Stimulated activated CD8-positive, alpha-beta memory T cell treated with anti-CD3 and anti-CD28 coated beads, Interleukin-4, amount 100 ng/mL, for 1 hour (primary cell): ENCODE measurements around the gene B4GALNT4.
A peak's percentile ranks its signal among the peaks of the same experiment; 100 is the strongest.
"Not testable (repeated sequence)": the region's sequence is repeated elsewhere in the genome, so short reads cannot be mapped to it uniquely, and the experiment has no call there.

Source experiments
- DNase-seq, 2 donors: peaks; one replicate each; pipeline ENCODE4 v3.0.0-alpha.2; 2020; ENCODE audit warnings: low read depth in 2 of 2, low spot score in 1 of 2

The B4GALNT4 gene

DNA sequence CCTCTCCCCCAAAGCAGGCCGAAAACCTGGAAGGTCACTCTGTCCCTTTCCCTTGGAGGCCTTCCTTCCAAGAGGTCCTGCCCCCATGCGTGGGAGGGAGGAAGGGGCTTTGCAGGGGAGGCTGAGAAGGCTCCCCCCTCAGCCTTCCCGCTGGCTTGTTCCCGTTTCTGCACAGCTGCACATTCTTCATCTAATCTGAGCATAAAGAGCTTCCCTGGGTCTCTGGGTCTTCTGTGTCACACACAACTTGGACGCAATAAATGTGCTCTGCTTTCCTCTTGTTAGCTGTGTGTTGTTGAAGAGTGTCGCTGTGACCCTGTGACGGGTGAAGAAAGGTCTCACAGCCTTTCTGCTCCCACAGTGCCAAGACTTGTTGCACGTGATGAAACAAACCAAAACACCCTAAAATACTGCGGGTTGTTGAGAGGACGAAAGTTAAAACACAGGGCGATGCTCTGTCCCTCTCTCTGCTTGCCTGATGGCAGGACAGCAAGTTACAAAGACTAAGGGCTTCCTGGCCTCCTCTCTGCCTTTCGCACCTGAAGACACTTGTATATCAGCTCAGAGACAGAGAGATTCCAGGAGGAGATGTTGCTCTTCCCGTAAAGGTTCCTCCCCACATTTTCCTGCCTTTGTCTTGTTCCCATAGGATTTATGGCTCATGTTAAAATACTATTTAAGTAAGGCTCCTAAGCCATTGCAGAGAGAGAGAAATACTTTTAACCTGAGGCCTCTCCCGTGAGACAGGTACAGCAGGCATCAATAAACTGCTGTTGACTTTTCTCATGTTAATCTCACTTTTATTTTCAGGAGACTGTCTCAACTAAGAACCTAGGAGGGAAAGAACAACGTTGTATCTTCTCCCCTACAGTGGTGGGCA is 33.3 kb upstream of the B4GALNT4 start:
- DNase-seq: no peak

DNA sequence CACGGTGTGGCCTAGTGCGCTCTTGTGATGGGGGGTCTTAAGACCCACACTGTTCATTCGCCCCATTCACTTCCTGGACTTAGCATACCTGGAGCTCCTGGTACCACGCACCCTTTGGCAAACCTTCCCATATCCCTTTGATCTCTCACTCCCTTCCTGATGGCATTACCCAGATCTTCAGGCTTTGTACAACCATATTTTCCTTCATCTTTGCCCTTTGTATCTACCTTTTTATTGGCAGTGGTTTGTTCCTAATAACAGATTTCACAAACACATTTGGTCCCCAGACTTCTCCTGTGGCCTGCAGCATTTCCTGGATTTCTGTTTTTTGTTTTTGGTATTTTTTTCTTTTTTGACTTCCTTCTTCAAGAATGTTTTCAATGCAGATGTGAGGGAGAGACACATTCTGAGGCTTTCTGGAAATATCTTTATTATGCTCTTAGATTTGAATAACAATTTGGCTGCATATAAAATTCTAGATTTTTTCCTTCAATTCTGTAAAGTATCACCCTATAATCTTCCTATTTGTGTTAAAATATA is 32.6 kb upstream of the B4GALNT4 start:
- DNase-seq: no peak

DNA sequence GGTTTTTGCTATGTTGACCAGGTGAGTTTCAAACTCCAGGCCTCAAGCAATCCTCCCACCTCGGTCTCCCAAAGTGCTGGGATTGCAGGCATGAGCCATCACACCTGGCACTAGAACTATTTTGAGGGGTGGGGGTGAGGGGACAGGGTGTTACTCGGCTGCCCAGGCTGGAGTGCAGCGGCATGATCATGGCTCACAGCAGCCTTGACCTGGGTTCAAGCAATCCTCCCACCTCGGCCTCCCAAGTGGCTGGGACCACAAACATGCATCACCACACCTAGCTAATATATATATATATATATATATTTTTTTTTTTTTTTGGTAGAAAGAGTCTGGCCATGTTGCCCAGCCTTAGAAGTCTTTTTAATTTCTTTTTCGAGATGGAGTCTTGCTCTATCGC is 31.6 kb upstream of the B4GALNT4 start:
- DNase-seq: no peak

DNA sequence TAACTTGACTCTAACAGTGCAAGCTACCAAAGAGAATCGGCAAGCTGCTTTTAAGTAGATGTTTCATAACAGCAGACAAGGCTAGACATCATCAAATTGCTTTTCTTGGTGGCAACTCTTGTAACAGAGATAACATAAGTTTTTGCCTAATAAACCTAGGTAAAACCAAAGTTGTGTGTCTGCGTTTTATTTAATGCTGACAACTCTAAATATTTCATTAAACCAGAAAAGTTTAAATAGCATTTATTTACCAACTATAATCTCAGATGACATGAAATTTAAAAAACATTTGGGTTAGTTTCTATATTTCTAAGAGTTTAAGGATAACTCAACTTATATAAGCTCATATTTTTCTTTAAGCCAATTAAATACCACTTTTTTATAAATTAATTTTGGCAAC is 29.3 kb upstream of the B4GALNT4 start:
- DNase-seq: no peak

DNA sequence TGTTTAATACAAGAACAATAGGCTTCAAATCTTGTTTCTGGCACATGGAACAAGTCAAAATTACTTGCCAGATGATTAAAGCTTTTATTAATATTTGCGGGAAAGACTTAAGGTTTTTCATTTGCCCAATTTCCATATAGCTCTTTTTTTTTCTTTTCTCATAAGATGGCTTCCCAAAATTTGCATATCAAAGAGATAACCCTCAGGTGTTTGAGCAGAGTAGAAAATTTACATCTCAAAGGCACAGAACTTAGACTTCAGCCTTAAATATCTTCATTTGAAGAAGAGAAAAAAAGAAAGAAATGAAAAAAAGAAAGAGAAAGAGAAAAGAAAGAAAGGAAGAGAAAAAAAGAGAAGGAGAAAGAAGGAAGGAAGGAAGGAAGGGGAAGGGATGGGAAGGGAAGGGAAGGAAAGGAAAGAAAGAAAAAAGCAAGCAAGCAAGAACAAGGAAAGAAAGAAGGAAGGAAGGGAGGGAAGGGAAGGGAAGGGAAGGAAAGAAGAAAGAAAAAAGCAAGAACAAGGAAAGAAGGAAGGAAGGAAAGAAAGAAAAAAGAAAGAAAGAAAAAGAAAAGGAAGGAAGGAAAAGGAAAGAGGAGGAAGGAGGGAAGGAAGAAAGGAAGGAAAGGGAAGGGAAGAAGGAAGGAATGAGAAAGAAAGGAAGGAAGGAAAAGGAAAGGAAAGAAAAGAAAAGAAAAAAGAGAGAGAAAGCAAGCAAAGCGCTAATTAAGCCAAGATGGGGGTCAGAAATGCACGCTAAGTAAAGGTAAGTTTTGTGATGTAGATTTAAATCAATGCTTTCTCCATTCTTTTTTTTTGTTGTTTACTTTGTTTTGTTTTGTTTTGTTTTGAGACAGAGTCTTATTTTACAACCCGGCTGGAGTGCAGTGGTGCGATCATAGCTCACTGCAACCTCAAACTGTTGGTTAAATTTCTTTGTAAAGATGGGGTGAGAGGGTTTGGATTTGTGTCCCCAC is 28.5 kb upstream of the B4GALNT4 start:
- no peak for DNase-seq

DNA sequence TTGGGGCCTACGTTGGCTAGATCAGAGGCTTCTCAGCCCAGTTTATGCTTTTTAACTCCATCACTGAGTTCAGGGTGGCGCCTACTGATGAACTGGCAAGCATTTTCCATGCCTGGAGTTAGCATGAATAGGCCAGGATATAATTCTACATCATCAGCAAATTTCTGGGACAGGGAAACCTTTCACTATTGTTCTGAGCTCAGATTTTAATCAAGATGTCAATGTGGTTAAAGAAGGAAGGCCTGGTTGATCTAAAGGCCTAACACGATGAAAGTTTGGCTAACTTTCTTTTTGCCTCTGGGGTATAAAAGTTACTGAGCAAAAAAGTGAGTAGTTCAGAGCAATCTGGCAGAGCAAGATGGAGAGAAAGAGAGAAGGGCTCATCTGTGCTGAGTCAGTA is 27.0 kb upstream of the B4GALNT4 start:
- no peak for DNase-seq

DNA sequence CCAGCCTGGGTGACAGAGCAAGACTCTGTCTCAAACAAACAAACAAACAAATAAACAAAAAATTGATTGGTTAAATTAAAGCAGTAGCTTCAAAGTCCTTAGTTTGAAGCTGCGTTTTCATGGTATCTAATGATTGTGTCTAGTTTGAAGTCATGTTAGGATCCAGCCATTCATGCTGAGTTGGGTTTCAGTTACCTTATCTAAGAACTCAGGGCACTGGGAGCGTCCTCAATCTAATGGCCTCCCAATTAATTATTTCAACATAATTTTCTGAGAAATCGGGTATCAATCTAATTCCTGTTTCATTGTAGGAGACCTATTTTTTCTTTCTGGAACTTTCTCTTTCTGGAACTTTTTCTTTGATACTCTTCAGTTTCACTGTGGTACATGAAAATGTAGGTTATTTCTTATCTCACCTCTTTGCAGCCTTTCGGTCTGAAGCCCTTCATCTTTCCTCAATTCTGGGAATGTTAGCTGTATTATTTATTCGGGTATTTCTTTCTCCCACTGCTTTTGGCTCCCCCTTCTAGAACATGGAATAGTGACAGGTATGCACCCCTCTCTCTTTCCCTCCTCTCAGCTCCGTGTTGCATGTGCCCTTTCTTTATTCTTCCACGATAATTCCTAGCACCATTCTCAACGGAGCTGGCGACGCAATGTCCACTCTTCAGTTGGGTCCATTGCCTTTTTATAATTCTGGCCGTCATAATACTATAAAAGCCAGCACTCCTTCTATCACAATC is 24.3 kb upstream of the B4GALNT4 start:
- DNase-seq: no peak

DNA sequence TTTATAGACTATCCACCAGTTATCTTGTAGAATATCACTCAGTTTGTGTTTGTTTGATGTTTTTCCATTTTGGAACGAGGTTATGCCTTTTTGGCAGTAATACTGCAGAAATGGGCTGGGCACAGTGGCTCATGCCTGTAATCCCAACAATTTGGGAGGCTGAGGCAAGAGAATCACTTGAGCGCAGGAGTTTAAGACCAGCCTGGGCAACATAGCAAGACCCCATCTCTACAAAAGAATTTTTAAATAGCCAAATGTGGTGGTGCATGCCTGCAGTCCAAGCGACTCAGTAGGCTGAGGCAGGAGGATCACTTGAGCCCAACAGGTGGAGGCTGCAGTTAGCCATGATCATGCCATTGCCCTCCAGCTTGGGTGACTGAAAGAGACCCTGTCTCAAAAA is 22.8 kb upstream of the B4GALNT4 start:
- DNase-seq: no peak

DNA sequence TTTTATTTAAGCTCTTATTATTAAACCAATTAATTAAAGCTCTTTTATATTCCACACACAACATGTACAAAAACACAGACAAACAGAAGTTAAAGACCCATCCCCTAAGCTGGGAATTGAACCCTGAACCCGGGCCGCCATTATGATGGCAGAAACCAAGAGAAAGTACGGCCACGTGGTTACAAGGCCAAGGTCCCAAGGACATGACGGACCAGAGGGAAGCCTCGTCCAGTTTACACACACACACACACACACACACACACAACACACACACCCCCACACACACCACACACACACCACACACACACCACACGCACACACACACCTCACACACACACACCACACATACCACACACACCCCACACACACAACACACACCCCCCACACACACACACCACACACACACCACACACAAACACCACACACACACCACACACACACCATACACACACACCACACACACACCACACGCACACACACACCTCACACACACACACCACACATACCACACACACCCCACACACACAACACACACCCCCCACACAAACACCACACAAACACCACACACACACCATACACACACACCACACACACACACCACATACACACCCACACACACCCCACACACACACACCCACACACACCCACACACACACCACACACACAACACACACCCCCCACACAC is 19.9 kb upstream of the B4GALNT4 start:
- not testable (repeated sequence) for DNase-seq

DNA sequence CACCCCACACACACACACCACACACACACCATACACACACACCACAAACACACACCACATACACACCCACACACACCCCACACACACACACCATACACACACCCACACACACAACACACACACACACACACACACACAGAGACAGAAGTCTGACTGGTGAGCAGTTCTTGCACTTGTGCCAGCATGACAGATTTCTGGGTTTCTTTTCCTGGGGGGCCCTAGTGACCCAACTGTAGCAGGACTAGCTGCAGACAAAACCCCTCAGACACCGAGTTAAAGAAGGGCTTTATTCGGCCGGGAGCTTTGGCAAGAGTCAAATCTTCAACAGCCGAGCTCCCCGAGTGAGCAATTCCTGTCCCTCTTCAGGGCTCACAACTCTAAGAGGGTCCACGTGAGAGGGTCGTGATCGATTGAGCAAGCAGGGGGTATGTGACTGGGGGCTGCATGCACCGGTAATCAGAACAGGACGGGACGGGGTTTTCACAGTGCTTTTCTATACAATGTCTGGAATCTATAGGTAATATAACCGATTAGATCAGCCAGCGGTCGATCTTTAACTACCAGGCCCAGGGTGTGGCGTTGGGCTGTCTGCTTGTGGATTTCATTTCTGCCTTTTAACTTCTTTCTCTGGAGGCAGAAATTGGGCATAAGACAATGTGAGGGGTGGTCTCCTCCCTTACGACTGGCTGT is 19.1 kb upstream of the B4GALNT4 start:
- not testable (repeated sequence) for DNase-seq

DNA sequence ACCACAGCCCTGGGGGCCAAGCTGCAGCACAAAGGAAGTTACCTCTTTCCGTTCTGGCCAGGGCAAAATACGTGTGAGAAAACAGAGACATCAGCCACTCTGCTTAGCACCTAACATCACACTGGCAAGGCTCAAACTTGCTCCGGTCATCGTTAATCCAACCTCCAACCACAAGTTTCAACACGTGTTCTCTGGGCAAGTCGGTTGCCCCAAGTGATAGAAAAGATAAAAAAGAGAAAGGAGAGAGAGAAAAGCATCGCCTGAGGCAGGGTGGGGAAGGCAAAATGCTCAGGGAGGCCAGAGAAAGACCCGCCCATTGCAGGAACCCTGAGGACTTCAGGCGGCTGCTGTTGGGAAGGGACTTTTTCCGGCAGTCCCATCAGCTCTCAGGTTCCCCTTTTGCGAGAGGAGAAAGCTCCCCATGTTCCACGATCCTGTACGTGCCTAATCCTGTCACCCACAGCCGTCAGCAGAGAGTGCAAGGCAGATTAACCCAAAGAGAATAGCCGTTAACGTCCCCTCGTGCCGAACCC is 18.5 kb upstream of the B4GALNT4 start:
- no peak for DNase-seq

DNA sequence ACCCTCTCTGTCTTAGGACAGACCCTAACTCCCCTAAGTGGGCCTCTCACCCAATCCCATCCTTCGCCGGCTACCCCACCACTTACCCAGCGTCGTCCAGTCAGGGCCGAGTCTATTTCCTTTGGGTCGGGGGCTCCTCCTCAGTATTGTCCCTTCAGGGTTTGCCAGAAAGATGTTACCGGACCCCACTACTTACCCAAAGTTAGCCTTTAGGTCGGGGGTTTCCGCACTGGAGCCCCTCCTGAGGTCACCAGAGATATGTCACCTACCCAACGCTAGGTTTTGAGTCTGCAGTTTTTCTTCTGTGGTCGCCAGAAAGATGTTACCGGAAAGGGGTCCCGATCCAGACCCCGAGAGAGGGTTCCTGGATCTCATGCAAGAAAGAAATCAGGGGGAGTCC is 17.9 kb upstream of the B4GALNT4 start:
- DNase-seq: no peak

DNA sequence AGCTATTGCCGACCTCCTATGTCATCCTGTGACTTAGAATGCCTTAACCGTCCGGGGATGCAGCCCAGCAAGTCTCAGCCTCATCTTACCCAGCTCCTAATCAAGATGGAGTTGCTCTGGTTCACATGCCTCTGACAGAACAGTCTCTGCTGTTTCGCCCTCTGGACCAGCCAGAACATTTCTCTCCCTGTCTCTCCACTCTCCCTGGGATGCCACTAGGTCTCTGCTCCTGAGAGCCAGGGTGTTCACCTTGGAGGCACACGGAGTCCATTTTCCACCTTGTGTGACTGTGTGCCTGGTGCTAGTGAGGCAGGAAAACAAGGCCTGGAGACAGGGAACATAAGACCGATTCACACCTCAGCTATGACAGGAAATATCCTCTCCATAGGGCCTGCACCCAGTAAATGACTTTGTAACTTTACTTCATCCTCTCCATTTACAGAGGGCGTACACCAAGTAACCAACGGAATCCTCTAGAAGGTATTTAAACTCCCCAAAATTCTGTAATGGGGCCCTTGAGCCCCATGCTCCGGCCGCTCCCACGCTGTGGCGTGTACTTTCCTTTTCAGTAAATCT is 16.8 kb upstream of the B4GALNT4 start:
- no peak for DNase-seq

DNA sequence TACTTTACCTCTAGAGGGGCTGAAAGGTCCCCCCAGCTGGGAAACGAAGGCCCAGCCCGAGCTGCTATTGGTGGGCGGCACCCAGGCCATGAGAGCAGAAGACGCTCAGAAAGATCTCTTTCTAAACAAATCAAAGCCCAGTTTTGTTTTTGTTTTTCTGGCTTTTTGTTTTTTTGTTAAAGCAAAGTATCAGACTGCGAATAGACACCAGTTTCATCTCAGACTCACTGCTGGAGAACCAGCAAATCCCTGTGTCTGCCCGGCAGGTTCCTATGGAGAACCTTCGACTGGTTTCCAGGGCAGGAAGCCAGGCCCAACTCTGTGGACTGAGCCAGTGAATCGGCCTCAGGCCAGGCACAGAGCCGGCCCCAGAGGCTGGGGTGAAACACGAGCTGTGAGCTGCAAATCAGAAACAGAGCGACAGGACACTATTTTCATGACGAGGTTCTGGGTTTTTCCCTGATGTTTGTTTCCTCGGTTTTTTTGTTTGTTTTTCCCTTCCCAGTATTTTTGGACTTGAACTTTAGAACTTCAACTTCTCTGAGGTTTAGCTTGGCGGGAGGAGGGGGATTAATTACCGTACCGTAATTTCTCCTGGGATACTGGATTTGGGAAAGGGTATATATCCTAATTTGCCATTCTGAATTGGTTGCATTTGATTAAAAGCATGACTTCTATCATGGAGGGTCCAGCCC is 16.0 kb upstream of the B4GALNT4 start:
- no peak for DNase-seq

DNA sequence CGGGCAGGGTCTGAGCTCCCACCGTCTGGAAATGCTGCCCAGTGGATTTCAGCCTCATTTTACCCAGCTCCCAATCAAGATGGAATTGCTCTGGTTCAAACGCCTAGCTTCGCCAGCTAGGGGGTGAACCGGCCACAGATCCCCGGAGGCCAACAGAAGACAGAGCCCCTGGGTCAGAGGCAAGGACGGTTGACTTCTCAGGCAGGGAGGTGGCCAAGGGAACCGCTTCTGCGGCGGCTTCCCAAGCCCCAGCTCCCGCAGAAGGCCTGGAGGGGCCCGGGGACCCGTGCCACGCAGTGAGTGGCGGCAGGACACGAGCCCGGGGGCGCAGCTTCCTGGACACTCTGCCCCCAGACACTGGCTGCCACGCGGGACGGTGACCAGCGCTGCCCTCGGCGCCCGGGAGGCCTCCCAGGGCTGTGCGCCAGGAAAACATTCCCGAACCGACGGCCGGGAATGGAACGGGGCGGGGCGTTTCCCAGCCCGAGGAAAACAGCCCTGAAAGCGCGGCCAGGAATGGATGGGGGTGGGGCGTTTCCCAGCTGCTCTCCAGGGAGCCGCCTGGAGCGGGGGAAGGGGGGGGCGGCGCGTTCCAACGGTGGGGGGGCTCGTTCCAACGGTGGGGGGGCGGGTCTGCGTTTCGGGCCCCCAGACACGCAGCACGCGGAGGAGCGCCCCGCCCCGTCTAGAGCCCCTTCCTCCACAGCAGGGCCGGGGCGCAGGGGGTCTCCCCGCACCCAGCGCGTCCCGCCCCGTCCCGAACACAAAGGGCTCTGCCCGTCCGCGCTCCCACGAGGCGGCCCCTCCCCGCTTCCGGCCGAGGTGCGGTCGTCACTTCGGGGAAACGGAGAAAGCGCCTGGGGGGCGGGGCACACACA is 13.5 kb upstream of the B4GALNT4 start:
- DNase-seq: peak; percentile 54 to 78

DNA sequence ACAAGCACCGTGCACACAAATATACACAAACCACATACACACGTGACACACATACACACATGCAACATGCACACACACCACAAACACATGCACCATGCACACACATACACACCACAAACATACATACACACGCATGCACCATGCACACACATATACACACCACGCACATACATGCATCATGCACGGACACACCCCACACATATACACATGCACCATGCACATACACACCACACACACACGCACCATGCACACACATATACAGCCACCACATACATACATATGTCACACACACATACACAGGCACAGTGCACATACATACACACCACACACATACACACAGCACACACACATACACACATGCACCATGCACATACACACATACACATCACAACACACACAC is 12.7 kb upstream of the B4GALNT4 start:
- no peak for DNase-seq

DNA sequence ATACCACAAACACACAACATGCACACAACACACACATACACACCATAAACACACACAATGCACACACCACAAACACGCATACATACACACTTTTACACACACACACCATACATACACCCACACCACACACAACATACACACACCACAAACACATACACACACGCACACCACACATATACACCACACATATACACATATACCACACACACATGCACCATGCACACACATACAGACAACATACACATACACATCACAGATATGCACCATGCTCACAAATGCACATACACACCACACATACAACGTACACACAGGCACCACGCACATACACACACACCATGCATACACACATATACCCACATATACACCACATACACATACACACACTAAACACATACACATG is 11.7 kb upstream of the B4GALNT4 start:
- no peak for DNase-seq
